ENCODE results near the gene PBLD. TPM values are rescaled to one million over a fixed set of nuclear protein-coding genes. Genes with fewer than 3 reads are reported as not detected.
A peak's percentile ranks its signal among the peaks of the same experiment; 100 is the strongest.
"Not testable (repeated sequence)": the region's sequence is repeated elsewhere in the genome, so short reads cannot be mapped to it uniquely, and the experiment has no call there.

The PBLD gene
- total and polyA plus RNA-seq, 8 donors, result 11.9 to 47.5 (median 26.5) TPM

GRCh38 chr10:68280758-68281157 is 52.0 kb downstream of the PBLD start:
- no peak overlapping the region for H3K4me3 ChIP-seq
- H3K4me1 ChIP-seq, result no peaks in the 10 kb centered on the region
- no peaks in the 10 kb centered on the region for H3K27me3 ChIP-seq
- 94 to 96% methylated on average over 4 of the region's 4 CpGs for WGBS, 2 donors
- H3K36me3 ChIP-seq, result peaks cover 0 to 19% (median 0%) of the 10 kb centered on the region in 3 donors
- no peak overlapping the region for H3K27ac ChIP-seq
- FAIRE-seq (no peak), DNase-seq (no peak), ATAC-seq (no peak)
- H3K9me3 ChIP-seq, result no peaks in the 10 kb centered on the region
- no peak for TF ChIP-seq CTCF (IDR thresholded peaks at IDR 0.05)
- intact Hi-C loops (cut with DNase I), result no loop called here

- peaks cover 0 to 13% (median 0%) of the 10 kb centered on the region in 3 donors for H3K36me3 ChIP-seq
- FAIRE-seq; H3K27ac ChIP-seq; H3K4me1 ChIP-seq; H3K9me3 ChIP-seq; intact Hi-C loops (cut with DNase I); H3K27me3 ChIP-seq; H3K4me3 ChIP-seq; ATAC-seq: not testable (repeated sequence)
- DNase-seq, result peak in 1 of 6 donors; percentile 52
- WGBS, 2 donors, result 97 to 98% methylated on average over 57 to 70 of the region's 70 CpGs
These were observed 53.6 kb downstream of the PBLD start for GRCh38 chr10:68278906-68279753.

- not testable (repeated sequence) for FAIRE-seq, ATAC-seq
These were observed 54.9 kb downstream of the PBLD start for GRCh38 chr10:68277814-68278213.

GRCh38 chr10:68276224-68276623 is 56.5 kb downstream of the PBLD start:
- Histone ChIP-seq H3K27ac (no peak overlapping the region), H3K4me1 (no peaks in the 10 kb centered on the region), H3K27me3 (no peaks in the 10 kb centered on the region), H3K4me3 (no peak overlapping the region), H3K9me3 (no peaks in the 10 kb centered on the region), H3K36me3 (no peaks in the 10 kb centered on the region)
- FAIRE-seq, result no peak
- no peak for ATAC-seq
- intact Hi-C loops (cut with DNase I), result no loop called here
- no peak for DNase-seq
- TF ChIP-seq CTCF (IDR thresholded peaks at IDR 0.05), result no peak

More at GRCh38 chr10:68277814-68278213, 54.9 kb downstream of the PBLD start:
- intact Hi-C loops (cut with DNase I); DNase-seq; H3K9me3 ChIP-seq; H3K4me3 ChIP-seq; H3K36me3 ChIP-seq; H3K4me1 ChIP-seq; H3K27ac ChIP-seq; H3K27me3 ChIP-seq: not testable (repeated sequence)
- WGBS, 2 donors, result 96 to 100% methylated on average over 2 of the region's 2 CpGs

GRCh38 chr10:68275600-68276126 is 57.1 kb downstream of the PBLD start:
- WGBS, 2 donors, result 98 to 100% methylated on average over 2 of the region's 2 CpGs
- H3K27ac ChIP-seq, result no peak overlapping the region
- H3K4me1 ChIP-seq, result no peaks in the 10 kb centered on the region
- no peak for FAIRE-seq
- TF ChIP-seq CTCF (IDR thresholded peaks at IDR 0.05), result no peak
- no peaks in the 10 kb centered on the region for H3K27me3 ChIP-seq
- H3K9me3 ChIP-seq, result no peaks in the 10 kb centered on the region
- intact Hi-C loops (cut with DNase I), result no loop called here
- H3K4me3 ChIP-seq, result no peak overlapping the region
- ATAC-seq, result no peak
- H3K36me3 ChIP-seq, result no peaks in the 10 kb centered on the region
- no peak for DNase-seq

GRCh38 chr10:68272833-68273232 is 59.9 kb downstream of the PBLD start:
- FAIRE-seq (no peak), DNase-seq (no peak), ATAC-seq (no peak)
- Histone ChIP-seq H3K36me3 (no peaks in the 10 kb centered on the region), H3K27ac (no peak overlapping the region), H3K9me3 (no peaks in the 10 kb centered on the region), H3K27me3 (no peaks in the 10 kb centered on the region), H3K4me1 (no peaks in the 10 kb centered on the region), H3K4me3 (no peak overlapping the region)
- intact Hi-C loops (cut with DNase I), result no loop called here
- TF ChIP-seq CTCF (IDR thresholded peaks at IDR 0.05), result no peak
